NK-92 (cell line): ENCODE data around the gene SCARB1.

Source experiments
- DNase-seq: peaks from one replicate; lab custom pipeline; 2025; ENCODE audit not compliant: unreplicated experiment; lab: John Stamatoyannopoulos, UW

Gene SCARB1

DNA sequence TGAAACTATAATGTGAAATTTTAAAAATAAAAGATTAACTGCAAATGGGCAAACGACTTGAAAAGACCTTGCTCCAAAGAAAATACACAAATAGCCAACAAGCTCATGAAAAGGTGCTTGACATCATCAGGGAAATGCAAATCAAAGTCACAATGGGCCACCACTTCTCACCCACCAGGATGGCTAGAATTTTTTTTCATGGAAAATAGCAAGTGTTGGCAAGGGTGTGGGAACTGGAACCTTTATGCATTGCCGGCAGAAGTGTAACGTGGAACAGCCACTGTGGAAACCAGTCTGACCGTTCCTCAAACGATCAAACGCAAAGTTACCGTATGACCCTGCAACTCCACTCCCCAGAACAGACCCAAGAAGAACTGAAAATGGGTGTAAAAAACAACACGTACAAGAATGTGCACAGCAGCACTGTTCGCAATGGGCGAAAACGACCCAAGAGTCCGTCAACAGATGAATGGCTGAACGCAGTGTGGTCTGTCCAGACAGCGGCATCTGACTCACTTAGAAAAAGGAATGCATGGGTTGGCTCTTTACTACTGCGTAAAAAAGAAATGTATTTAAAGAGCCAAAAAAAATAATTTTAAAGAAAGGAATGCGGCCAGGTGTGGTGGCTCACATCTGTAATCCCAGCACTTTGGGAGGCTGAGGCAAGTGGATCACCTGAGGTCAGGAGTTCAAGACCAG is 40.2 kb downstream of the SCARB1 start:
- no peak for DNase-seq

DNA sequence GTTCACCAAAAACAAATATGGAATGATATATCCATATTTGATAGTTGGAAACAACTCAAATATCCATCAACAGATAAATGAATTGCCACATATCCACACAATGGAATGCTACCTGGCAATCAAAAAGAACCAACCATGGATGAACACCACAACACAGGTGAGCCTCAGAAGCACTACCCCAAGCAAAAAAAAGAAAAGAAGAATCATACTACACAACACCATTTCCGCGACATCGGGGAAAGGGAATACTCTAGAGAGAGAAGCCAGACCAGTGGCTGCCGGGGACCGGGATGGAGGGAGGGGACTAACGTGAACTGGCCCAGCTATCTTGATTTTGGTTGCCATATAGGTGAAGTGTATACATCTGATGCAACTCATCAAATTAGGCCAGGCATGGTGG is 41.4 kb downstream of the SCARB1 start:
- no peak for DNase-seq

DNA sequence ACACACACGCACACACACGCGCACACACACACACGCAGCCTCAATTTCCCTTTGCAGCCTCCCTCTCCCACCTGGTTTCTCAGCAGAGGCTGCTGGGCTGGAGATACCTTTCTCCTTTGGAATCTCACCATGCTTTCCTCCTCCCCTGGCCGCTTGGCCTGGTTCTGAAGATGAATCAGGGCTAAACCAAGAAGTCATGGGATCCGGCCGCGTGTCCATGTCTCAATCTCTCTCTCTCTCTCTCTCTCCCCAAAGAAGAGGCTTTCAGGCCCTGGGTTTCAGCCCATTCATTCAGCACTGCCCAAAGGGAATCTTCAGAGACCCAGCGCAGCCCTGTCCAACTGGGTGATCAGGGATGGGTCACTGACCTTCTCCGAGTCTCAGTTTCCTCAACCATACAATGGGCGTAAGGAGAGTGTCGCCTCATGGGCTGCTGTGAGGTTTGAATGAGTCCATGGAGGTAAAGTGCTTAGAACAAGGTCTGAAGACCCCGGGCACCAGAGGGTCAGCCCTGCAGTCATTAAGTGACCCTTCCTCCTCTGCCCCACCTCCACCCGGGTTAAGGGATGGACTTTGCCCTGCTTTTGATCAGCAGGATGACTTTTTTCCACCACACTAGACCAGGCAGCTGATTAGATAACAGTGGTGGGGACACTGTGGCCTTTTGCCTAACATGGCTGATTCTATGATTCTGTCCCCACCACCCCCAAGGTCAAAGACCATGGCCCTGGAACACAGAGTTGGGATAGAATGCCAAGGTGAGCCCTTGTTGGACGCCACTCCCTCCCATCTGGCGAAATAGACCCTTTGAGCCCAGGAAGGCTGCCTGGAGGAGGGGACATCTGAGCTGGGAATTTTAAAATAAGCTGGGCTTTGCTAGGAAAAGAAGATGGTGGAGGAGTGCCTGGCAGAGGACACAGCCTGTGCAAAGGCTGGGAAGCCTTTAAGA is 42.1 kb downstream of the SCARB1 start:
- DNase-seq, result no peak

DNA sequence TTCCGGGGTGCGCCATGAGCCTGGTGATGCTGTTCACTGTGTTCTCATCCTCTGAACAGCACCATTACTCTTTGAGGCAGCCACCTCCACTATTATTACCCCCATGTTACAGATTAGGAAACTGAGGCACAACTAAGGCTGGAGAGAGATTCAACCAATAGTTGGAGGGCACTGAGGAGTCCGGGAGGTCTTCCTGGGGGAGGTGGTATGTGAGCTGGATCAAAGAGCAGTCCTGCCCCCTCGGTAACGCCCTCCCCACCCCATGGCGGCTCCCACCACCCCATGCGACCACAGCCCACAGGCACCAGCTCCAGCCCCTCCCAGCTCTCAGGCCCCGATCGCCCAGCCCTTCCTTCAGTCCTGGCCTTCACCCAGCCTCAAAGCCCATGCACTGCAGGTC is 43.5 kb downstream of the SCARB1 start:
- no peak for DNase-seq

DNA sequence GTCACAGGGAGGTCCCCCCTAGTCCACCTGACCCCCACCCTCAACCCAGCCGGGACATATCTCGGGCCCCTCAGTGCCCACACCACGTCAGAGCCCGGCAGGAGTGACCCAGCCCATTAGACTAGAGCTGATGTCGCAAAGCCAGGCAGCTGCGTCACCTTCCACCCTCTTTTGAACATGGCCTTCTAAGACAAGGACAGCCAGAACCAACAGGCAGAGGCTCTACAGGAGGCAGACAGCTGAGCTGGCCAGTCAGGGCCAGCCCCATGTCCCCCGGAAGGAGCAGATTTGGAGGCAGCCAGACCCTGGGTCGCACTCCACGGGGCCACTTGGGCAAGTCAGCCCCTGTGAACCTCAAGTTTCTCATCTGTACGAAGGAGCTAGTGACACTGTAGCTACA is 44.1 kb downstream of the SCARB1 start:
- DNase-seq, result no peak

DNA sequence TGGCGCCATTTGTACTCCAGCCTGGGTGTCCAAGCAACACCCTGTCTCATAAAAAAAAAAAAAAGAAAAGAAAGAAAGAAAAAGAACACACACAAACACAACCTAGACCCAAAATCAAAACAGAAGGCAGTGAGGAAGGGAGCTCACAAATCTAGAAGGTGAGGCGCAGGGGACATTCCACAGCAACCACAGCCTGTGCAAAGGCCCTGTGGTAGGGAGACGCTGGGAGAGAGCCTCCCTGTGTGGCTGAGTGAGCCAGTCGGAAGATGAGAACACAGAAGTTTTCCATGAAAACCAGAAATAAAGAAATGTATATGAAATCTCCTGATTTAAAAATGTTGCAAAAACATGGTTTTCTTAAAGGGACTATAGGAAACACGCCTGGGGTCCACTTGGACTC is 44.6 kb downstream of the SCARB1 start:
- DNase-seq, result no peak

DNA sequence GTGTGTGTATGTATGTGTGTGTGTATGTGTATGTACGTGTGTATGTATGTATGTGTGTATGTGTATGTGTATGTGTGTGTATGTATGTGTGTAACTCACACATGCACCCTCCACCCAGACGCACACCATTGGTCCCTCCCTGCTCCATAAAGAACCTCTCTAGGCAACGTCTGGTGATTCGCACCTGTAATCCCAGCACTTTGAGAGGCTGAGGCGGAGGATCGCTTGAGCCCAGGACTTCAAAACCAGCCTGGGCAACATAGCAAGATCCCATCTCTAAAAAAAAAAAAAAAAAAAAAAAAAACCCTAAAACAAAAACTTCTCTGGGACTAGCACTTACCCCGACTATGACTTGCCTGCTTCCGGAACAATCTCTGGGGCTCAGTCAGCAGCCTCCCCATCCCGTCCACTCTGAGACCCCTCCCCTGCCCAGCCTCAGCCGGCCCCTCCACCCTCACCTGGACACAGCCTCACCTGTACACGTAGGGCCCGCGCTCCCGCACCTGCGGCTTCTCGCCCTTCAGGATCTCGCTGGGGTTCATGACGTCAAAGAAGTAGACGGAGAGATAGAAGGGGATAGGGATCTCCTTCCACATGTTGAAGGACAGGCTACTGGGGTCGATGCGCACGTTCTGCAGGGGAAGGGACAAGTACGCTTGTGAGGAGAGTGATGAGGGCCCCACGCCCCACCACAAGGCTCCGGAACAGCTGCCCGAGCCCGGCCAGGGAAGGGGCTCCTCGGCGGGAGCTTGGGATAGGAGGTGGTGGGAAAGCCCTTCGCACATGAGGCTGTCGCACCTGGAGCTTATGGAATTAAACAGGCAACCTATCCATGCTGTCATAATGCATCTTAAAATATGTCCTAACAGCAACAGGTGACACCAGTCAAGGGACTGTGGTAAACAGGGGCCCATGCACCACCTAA is 46.3 kb downstream of the SCARB1 start:
- DNase-seq, result no peak

DNA sequence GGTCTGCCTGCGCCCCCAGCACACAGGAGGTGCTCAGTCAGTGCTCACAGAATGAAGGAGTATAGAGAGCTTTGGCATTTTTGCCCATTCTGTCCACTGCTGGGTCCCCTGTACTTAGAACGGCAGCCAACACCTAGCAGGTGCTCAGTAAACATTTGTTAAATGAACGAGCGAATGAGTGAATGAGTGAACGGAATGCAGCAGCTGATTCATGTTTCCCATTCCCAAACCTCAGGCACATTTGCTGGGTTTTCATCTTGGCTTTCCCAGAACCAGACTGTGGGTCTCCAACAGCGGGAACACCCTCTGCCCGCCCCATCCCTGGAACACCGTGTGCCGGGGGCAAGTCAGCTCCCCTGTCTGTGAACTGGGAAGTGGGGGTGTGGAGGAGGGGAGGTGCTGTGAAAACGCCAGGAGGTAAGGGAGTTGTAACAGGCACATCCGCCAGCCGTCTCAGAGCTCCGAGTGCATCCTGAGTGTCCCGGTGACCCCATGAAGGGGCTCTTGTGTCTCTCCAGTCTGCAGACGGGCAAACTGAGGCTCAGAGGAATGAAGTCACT is 47.3 kb downstream of the SCARB1 start:
- DNase-seq, result no peak

DNA sequence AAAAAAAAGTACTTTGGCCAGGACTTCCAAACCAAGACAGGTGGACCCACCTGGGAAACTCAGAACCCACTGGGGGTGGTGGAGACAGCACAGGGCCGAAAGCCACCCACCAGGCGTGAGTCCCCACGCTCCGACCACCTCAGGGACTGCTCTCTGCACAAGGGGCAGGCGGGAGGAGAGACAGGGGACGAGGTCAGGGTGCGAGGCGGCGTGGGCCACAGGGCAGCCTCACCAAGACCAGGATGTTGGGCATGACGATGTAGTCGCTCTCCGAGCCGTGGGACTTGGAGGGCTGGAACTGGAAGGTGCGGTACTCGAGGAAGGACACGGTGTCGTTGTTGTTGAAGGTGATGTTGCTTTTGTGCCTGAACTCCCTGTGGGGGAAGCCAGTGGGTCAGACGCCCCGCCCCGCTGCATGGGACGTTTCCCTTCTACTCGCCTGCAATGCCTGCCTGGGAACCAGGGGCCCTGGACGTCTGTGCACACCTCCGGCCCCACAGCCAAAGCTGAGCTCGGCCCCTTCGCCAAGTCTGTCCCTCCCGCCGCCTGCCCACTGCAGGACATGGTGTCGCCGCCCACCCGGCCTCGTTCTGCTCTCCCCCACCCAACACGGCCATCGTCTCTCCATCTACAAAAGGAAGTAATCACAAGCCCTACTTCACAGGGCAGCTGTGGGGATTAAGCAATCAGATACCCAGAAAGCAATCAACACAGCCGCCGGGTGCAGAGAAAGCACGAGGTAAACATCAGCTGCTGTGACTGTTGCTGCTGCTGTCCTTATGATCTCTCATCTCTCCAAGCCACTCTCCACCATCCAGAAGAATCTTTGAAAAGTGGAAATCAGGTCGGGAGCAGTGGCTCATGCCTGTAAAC is 48.7 kb downstream of the SCARB1 start:
- no peak for DNase-seq

DNA sequence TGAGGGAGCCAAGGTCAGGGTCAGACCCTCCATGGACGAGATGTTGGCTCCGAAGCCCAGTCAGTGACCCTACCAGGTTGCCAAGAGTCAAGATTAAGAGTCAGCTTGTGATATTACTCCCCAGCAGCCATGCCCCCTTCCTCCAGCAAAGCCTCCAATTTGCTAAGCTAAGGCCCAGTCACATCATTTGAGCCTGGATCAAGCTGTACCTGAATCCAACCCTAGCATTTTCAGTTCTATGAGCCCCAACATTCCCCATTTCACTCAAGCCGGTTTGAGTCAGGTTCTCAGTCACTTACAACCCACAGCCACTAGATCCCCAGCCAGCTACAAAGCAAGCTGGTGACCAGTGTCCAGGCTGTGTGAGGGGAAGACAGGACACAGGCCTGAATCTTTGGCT is 49.9 kb downstream of the SCARB1 start:
- DNase-seq, result no peak

DNA sequence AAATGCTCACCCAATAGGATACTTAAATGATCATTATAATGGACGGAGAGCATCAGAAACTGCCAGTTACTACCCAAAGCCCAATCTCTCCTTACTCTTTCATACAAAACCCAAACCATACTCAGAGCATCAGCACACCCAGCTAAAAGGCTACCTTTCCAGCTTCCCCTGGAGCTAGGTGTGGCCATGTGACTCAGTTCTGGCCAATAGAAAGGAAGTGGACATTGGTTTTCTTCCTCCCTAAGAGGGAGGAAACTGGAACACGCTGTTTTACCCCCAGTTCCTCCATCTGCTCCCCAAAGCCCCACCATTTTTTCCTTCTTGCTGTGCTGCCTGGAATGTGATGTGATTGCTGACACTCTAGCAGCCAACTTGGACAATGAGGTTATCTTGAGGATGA is 50.7 kb downstream of the SCARB1 start:
- no peak for DNase-seq

DNA sequence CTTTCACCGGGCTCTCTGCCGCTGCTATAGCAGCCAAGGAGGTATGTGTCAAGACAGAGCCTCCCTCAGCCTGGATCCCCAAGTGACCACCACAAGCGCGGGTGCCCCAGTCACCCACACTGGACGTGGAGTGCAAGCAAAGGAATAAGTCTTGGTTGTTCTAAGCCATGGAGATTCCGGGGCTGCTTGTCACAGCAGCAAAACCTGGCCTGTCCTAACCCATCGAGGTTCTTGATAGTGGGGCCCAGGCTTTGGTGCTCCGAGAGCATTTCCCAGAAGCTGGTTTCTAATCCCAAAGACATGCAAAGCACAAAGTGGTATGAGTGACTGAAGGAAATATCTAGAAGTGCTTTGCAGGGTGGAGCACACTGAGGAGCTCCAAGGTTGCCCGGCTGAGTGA is 51.3 kb downstream of the SCARB1 start:
- DNase-seq, result no peak

DNA sequence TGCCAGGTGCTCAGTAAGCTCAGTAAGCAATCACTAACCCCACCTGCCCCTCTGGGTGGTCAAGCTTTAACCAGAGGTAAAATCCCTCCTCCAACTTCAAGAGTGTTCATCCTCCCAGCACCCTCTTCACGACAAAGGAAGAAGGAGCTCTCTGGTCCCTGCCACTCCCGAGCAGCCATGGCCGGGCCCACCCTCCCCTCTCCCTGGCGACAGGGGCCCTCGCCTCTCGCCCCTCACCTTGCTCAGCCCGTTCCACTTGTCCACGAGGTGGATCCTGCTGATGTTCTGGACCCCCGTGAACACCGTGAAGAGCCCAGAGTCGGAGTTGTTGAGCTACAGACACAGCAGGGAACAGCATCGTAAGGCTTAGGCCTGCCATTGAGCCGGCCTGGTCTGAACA is 52.0 kb downstream of the SCARB1 start:
- DNase-seq, result no peak

DNA sequence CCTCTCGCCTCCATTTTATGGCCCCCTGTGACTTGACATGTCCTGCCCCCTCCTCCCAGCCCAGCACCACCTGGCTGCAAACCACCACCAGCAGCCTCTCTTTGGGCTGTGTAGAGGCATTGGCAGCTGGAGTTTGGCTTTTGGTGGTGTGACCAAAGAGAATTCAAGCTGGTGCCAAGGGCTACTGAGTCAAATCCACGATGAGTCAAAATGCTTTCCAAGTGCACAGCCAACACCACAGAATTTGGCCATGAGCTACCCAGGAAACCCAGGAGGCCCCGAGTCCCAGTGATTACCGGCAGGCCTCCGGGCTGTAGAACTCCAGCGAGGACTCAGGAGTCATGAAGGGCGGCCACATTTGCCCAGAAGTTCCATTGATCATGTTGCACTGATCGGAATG is 53.8 kb downstream of the SCARB1 start:
- DNase-seq, result no peak

DNA sequence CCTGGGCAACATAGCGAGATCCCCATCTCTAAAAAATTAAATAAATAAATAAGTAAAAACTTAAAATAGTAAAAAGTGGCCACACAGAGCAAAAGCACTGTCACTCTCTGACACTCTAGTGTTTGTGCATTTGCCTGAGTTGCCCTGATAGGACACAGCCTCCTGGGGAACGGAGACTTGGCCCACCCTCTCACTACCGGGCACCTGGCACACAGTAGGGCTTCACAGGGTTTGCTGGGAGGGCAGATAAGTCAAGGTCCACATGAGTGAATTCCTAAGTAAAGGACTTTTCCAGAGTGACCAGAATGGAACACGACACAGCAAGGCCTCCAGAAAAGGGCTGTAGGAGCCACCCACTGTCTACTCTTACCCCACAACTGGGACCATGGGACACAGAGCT is 54.3 kb downstream of the SCARB1 start:
- DNase-seq, result no peak

DNA sequence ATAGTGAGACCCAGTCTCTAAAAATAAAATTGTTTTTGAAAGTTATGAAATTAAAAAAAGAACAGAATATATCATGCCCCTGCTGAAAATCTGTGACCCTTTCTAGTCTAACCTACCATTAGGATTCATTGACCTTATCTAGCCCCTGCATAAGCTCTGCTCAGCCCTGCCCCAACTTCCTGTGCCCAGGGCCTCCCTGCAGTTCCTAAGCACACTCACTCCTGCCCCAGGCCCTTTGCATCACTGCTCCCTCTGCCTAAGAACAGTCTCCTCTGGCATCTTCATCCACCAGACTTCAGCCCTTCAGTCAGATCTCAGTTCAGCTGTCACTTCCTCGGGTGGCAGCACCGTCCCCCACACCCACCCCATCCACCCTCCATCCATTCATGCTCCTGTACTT is 55.4 kb downstream of the SCARB1 start:
- DNase-seq, result no peak

DNA sequence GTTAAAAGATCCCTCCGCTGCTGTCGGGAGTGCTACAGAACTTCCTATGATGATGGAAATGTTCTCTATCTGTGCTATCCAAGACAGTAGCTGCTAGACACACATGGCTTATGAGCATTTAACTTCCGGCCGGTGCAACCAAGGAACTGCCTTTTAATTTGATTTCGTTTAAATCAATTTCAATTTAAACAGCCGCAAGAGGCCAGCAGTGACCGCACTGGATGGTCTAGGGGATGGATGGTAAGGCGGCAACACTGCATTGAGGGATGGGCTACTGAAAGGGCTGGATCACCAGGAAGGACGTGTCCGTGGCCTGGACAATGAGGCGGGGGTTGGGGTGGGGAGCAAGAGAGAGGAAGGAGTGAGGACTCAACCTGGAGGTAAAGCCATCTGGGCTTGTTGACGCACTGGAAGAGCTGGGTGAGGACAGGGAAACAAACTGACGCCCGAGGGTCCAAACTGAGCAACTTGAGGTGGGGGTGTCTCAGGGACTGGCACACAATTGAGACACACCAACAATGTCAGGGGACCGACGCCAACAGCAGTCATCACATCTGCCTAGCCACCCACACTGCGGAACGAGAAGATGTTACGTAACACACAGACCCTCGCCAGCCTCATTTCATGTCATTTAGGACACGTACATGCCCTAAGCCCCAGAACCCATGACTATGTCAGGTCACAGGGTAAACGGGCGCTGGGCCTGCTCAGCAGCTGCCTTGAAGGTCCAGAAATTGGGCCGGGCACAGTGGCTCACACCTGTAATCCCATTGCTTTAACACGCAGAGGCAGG is 57.6 kb downstream of the SCARB1 start:
- DNase-seq, result no peak

DNA sequence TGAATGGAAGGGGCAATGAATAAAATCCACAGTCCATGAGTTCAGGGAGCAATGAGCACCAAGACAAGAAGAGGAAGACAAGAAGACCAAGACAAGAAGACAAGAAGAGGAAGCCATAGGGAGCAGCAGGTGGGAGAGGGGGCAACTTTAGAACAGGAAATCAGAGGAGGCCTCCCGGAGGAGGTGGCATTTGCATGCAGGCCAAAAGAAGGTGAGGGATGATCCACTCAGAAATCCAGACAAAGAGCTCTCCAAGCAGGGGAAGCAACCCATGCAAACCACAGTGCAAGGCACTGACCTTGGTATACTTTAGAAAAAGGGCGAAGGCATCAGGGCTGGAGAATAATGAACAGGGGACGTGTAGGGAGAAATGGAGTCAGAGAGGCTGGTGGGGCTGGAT is 58.6 kb downstream of the SCARB1 start:
- DNase-seq, result no peak

DNA sequence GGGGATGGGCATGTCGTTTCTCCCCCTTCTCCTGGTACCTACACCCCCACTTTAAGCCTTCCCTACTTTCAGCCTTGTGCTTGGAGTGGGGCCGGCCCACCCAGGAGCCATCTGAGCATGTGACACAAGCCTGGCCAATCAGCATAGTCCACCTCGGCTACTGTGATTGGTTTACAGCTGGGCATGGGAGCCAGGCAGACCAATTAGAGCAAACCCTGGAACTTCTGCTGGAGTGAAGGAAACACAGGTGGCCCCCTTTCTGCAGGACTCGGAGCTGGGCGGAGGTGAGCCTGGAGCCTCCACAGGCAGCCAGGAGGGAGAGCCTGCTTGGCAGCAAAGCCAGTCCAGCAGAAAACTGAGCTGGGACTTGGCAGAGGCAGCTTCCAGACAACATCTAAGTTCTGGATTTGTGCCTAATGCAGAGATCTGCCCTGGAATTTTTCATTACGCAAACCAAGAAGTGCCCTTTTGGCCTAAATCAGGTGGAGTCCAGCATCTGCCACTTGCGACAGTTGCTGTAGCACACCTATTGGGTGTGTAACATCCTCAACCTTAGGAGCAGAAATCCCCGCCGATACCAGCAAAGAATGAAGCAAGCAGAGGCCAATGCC is 59.5 kb downstream of the SCARB1 start:
- DNase-seq, result no peak
